HG02642 (cell line): ENCODE data around the gene PRELID3B.
"Not testable (repeated sequence)": the region's sequence is repeated elsewhere in the genome, so short reads cannot be mapped to it uniquely, and the experiment has no call there.

Experiments
- ATAC-seq: cut with Tn5 transposase; IDR thresholded peaks from one replicate; pipeline ENCODE4 v1.9.1; 2021; ENCODE audit warnings: mild to moderate bottlenecking; ENCODE audit not compliant: unreplicated experiment, poor library complexity

PRELID3B gene

GRCh38 chr20:59013031-59013951 lies 29.3 kb downstream of the PRELID3B start:
- no peak for ATAC-seq

- not testable (repeated sequence) for ATAC-seq
Observed at GRCh38 chr20:59011874-59012157, 30.8 kb downstream of the PRELID3B start.

- no peak for ATAC-seq
Observed at GRCh38 chr20:59010995-59011873, 31.4 kb downstream of the PRELID3B start.

- no peak for ATAC-seq
Observed at GRCh38 chr20:59010321-59010994, 32.1 kb downstream of the PRELID3B start.

GRCh38 chr20:59008715-59009336 lies 33.8 kb downstream of the PRELID3B start:
- ATAC-seq, result no peak

GRCh38 chr20:59007665-59008511 lies 34.7 kb downstream of the PRELID3B start:
- ATAC-seq, result peak; percentile 39

GRCh38 chr20:59006864-59007664 lies 35.5 kb downstream of the PRELID3B start, which contains the start of gene CTSZ:
CTSZ (minus strand) TSS chr20:59007254; CDS start chr20:59007128, 126 bp downstream.
- ATAC-seq, result peak; percentile 33

GRCh38 chr20:59006167-59006863 lies 36.3 kb downstream of the PRELID3B start:
- ATAC-seq, result no peak

GRCh38 chr20:59005523-59006166 lies 36.9 kb downstream of the PRELID3B start:
- no peak for ATAC-seq

GRCh38 chr20:59004763-59005522 lies 37.6 kb downstream of the PRELID3B start:
- peak; percentile 48 for ATAC-seq

- no peak for ATAC-seq
Observed at GRCh38 chr20:59004493-59004762, 38.2 kb downstream of the PRELID3B start.

GRCh38 chr20:59003836-59004492 lies 38.6 kb downstream of the PRELID3B start:
- no peak for ATAC-seq

GRCh38 chr20:59002874-59003399 lies 39.6 kb downstream of the PRELID3B start:
- ATAC-seq, result no peak

- no peak for ATAC-seq
Observed at GRCh38 chr20:59002388-59002787, 40.2 kb downstream of the PRELID3B start.

GRCh38 chr20:59001449-59002171 lies 41.0 kb downstream of the PRELID3B start:
- no peak for ATAC-seq

GRCh38 chr20:59001068-59001448 lies 41.5 kb downstream of the PRELID3B start:
- ATAC-seq, result no peak
